ENCODE measurements around the gene CALML4. TPM values are rescaled to one million over a fixed set of nuclear protein-coding genes. Genes with fewer than 3 reads are reported as not detected.

The CALML4 gene
- total RNA-seq, 1 donor from 2014 or later: 9.4 TPM

GRCh38 chr15:68220967-68221366 is 15.8 kb upstream of the CALML4 start:
- H3K27ac Mint-ChIP-seq: no peak overlapping the region
- peaks cover 23% of the 10 kb centered on the region for H3K36me3 Mint-ChIP-seq
- no peaks in the 10 kb centered on the region for H3K9me3 Mint-ChIP-seq
- no peaks in the 10 kb centered on the region for H3K4me1 Mint-ChIP-seq (ENCODE audit: unreplicated experiment)
- no peak for TF ChIP-seq CTCF (conservative IDR thresholded peaks at IDR 0.05)
- H3K4me3 Mint-ChIP-seq: no peak overlapping the region
- H3K27me3 Mint-ChIP-seq: no peaks in the 10 kb centered on the region
- DNase-seq (ENCODE audit: extremely low spot score, unreplicated experiment): peak; percentile 29

GRCh38 chr15:68220489-68220888 is 15.4 kb upstream of the CALML4 start:
- Mint-ChIP-seq H3K27me3 (no peaks in the 10 kb centered on the region), H3K36me3 (peaks cover 23% of the 10 kb centered on the region), H3K9me3 (no peaks in the 10 kb centered on the region), H3K27ac (no peak overlapping the region), H3K4me3 (no peak overlapping the region), H3K4me1 (ENCODE audit: unreplicated experiment) (no peaks in the 10 kb centered on the region)
- TF ChIP-seq CTCF (conservative IDR thresholded peaks at IDR 0.05): no peak
- DNase-seq (ENCODE audit: extremely low spot score, unreplicated experiment): peak; percentile 29

GRCh38 chr15:68218847-68219798 is 14.0 kb upstream of the CALML4 start:
- no peaks in the 10 kb centered on the region for H3K9me3 Mint-ChIP-seq
- TF ChIP-seq CTCF (conservative IDR thresholded peaks at IDR 0.05): no peak

GRCh38 chr15:68218331-68218730 is 13.2 kb upstream of the CALML4 start:
- TF ChIP-seq CTCF (conservative IDR thresholded peaks at IDR 0.05): no peak
- no peak for DNase-seq (ENCODE audit: extremely low spot score, unreplicated experiment)

More at GRCh38 chr15:68218847-68219798, 14.0 kb upstream of the CALML4 start:
- Mint-ChIP-seq H3K36me3 (peaks cover 18% of the 10 kb centered on the region), H3K27me3 (no peaks in the 10 kb centered on the region), H3K27ac (no peak overlapping the region), H3K4me1 (ENCODE audit: unreplicated experiment) (no peaks in the 10 kb centered on the region), H3K4me3 (no peak overlapping the region)
- peak; percentile 11 for DNase-seq (ENCODE audit: extremely low spot score, unreplicated experiment)

GRCh38 chr15:68217341-68217740 is 12.2 kb upstream of the CALML4 start:
- Mint-ChIP-seq H3K4me3 (no peak overlapping the region), H3K27me3 (no peaks in the 10 kb centered on the region), H3K4me1 (ENCODE audit: unreplicated experiment) (no peaks in the 10 kb centered on the region), H3K36me3 (peaks cover 17% of the 10 kb centered on the region), H3K27ac (no peak overlapping the region), H3K9me3 (no peaks in the 10 kb centered on the region)
- no peak for TF ChIP-seq CTCF (conservative IDR thresholded peaks at IDR 0.05)
- no peak for DNase-seq (ENCODE audit: extremely low spot score, unreplicated experiment)

More at GRCh38 chr15:68218331-68218730, 13.2 kb upstream of the CALML4 start:
- Mint-ChIP-seq H3K27ac (no peak overlapping the region), H3K4me1 (ENCODE audit: unreplicated experiment) (no peaks in the 10 kb centered on the region), H3K36me3 (peaks cover 22% of the 10 kb centered on the region), H3K4me3 (no peak overlapping the region), H3K9me3 (no peaks in the 10 kb centered on the region), H3K27me3 (no peaks in the 10 kb centered on the region)

Measured in type B pancreatic cell (in vitro differentiated cells).